ENCODE results near the gene PDE4D. TPM values are rescaled to one million over a fixed set of nuclear protein-coding genes. Genes with fewer than 3 reads are reported as not detected.

PDE4D gene
- total RNA-seq, 1 donor from 2014 or later: 6.8 TPM

DNA sequence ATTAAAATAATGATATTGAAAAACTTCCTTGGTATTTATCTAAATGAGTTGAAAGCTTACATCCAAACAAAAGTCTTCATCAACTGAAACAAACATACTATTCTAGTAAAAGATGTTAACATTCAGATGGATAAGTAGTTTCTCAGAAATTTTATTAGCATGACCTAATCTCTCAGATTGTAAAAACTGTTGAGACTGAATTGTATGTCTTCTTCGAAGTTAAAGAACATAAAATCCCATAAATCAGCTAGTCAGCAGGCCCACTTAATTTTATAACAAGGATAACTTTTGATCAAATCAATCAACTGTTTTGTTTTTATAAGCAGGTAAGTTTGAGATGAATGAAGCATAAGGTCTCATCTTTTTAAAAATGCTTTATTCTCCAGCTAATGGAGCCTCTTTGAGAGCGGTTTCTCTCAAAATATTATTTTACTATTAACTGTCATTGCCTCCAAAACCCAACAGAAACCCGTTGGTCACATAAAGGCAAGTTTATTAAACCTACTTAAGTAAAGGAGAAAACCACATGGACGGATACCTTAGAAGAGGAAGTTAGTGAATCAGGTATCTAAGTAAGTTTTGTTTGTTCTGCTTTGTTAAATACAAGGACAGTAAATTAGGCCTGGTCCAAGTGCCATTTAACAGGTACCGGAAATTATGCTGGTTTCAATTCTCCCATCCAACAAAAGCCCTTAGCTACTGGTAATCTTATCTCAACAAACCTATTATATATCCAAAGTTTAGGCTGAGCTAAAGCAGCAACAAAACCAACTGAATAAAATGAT, 457.0 kb downstream of the PDE4D start:
- DNase-seq (ENCODE audit: low read depth): no peak
- no peaks in the 10 kb centered on the region for H3K36me3 ChIP-seq (ENCODE audit: control insufficient read depth, insufficient read depth, low read length)
- no peak overlapping the region for H3K4me3 ChIP-seq (ENCODE audit: low read depth, low read length)
- TF ChIP-seq, protein P1, sequence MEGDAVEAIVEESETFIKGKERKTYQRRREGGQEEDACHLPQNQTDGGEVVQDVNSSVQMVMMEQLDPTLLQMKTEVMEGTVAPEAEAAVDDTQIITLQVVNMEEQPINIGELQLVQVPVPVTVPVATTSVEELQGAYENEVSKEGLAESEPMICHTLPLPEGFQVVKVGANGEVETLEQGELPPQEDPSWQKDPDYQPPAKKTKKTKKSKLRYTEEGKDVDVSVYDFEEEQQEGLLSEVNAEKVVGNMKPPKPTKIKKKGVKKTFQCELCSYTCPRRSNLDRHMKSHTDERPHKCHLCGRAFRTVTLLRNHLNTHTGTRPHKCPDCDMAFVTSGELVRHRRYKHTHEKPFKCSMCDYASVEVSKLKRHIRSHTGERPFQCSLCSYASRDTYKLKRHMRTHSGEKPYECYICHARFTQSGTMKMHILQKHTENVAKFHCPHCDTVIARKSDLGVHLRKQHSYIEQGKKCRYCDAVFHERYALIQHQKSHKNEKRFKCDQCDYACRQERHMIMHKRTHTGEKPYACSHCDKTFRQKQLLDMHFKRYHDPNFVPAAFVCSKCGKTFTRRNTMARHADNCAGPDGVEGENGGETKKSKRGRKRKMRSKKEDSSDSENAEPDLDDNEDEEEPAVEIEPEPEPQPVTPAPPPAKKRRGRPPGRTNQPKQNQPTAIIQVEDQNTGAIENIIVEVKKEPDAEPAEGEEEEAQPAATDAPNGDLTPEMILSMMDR (IDR thresholded peaks at IDR 0.05; ENCODE audit: insufficient read depth, low read length, severe bottlenecking): no peak
- H3K27me3 ChIP-seq (ENCODE audit: control insufficient read depth, insufficient read depth, low read length): no peaks in the 10 kb centered on the region
- no peak for FAIRE-seq

DNA sequence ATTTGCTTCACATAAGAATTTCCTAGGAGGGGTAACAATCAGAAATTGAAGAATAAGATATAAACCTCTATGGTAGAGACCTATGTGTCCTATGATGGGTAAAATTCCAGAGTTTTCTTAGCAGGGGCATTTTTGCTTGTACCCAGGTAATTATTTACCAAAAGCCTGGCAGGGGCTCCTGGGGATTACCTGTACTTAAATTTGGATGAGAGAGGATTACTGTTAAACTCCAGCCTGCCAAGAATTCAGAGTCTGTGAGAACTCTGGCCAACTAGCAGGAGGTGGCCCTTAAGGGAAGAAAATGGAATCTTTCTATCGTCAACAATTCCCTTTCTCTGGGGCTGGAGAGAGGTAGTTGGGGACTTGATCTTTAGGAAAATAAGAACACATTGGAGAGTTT, 460.4 kb downstream of the PDE4D start:
- TF ChIP-seq, protein P1 (IDR thresholded peaks at IDR 0.05; ENCODE audit: insufficient read depth, low read length, severe bottlenecking): no peak
- no peaks in the 10 kb centered on the region for H3K36me3 ChIP-seq (ENCODE audit: control insufficient read depth, insufficient read depth, low read length)
- H3K4me3 ChIP-seq (ENCODE audit: low read depth, low read length): no peak overlapping the region
- no peak for DNase-seq (ENCODE audit: low read depth)
- no peak for FAIRE-seq
- no peaks in the 10 kb centered on the region for H3K27me3 ChIP-seq (ENCODE audit: control insufficient read depth, insufficient read depth, low read length)

DNA sequence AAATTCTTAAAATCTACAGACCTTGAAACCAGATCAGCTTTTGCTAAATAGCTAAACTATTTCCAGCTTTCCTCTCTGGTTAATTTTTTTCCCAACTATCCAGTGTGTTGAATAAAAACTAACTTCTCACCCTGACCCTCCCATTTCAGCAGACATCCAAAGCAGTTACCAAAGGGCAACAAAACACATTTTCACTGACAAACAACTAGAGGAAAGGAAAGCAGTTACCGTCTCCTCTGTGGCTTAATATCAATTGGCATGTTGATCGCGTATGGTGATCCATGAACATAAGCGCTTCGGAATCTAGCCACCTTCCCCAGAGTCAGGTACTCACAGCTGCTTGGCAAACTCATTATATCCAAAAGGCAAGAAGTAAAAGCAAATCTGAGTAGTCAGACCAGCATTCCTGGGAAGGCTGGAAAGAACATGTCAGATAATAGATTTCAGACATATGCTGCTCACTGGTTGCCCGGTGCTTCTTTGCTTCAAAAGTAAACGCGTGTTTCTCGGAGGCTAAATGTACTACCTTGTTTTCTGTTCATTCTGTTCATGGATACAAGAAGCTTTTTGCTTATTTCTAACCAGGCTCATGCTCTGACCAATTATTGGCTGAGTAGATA, 463.4 kb downstream of the PDE4D start:
- TF ChIP-seq, protein P1 (IDR thresholded peaks at IDR 0.05; ENCODE audit: insufficient read depth, low read length, severe bottlenecking): no peak
- no peaks in the 10 kb centered on the region for H3K36me3 ChIP-seq (ENCODE audit: control insufficient read depth, insufficient read depth, low read length)

DNA sequence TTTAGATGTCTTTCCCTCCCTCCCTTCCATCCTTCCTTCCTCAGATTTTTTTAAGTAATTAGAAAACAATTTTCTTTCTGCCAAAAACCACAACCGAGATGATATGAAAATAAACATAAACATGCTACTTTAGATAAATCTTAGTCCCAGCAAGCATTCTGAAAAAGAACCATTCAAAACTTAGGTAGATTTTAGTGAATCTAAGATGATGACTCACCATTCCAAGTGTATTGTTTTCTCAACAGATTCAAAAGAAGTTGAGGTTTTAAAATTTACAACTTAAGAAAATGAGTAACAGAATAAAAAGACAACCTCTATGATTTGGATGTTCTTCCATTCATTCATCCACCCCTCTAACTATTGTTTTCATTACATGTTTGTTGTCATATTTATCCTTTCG, 465.1 kb downstream of the PDE4D start:
- H3K27me3 ChIP-seq (ENCODE audit: control insufficient read depth, insufficient read depth, low read length): no peaks in the 10 kb centered on the region
- DNase-seq (ENCODE audit: low read depth): no peak
- no peaks in the 10 kb centered on the region for H3K36me3 ChIP-seq (ENCODE audit: control insufficient read depth, insufficient read depth, low read length)
- H3K4me3 ChIP-seq (ENCODE audit: low read depth, low read length): no peak overlapping the region
- no peak for FAIRE-seq
- TF ChIP-seq, protein P1 (IDR thresholded peaks at IDR 0.05; ENCODE audit: insufficient read depth, low read length, severe bottlenecking): no peak

More for the DNA sequence above, 463.4 kb downstream of the PDE4D start:
- FAIRE-seq (no peak), DNase-seq (ENCODE audit: low read depth) (no peak)
- Histone ChIP-seq H3K27me3 (ENCODE audit: control insufficient read depth, insufficient read depth, low read length) (no peaks in the 10 kb centered on the region), H3K4me3 (ENCODE audit: low read depth, low read length) (no peak overlapping the region)

DNA sequence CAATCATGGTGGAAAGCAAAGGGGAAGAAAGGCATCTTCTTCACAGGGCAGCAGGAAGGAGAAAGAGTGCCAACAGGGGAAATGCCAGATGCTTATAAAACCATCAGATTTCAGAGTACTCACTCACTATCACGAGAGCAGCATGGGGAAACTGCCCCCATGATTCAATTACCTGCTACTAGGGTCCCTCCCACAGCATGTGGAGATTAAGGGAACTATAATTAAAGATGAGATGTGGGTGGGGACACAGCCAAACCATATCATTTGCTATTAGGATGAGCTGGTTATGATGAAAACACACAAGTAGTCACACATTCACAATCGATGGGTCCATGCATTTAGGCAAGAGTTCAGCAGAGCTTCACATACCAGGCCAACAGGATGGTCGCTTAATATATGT, 469.0 kb downstream of the PDE4D start:
- no peak overlapping the region for H3K4me3 ChIP-seq (ENCODE audit: low read depth, low read length)
- no peaks in the 10 kb centered on the region for H3K36me3 ChIP-seq (ENCODE audit: control insufficient read depth, insufficient read depth, low read length)
- TF ChIP-seq, protein P1 (IDR thresholded peaks at IDR 0.05; ENCODE audit: insufficient read depth, low read length, severe bottlenecking): no peak
- FAIRE-seq: no peak
- DNase-seq (ENCODE audit: low read depth): no peak
- H3K27me3 ChIP-seq (ENCODE audit: control insufficient read depth, insufficient read depth, low read length): no peaks in the 10 kb centered on the region

Data from bronchial epithelial cell (primary cell).